Measurements from ENCODE around the gene HBQ1. TPM values are rescaled to one million over a fixed set of nuclear protein-coding genes. Genes with fewer than 3 reads are reported as not detected.
A peak's percentile ranks its signal among the peaks of the same experiment; 100 is the strongest.
"Not testable (repeated sequence)": the region's sequence is repeated elsewhere in the genome, so short reads cannot be mapped to it uniquely, and the experiment has no call there.

The HBQ1 gene
- total RNA-seq, 1 donor from 2014 or later: 1.1 TPM

GRCh38 chr16:203246-203645 lies 23.0 kb downstream of the HBQ1 start:
- Mint-ChIP-seq H3K9me3 (no peaks in the 10 kb centered on the region), H3K27ac (no peak overlapping the region), H3K4me3 (no peak overlapping the region), H3K36me3 (peaks cover 27% of the 10 kb centered on the region), H3K4me1 (ENCODE audit: unreplicated experiment) (no peaks in the 10 kb centered on the region), H3K27me3 (no peaks in the 10 kb centered on the region)
- TF ChIP-seq, protein P1, sequence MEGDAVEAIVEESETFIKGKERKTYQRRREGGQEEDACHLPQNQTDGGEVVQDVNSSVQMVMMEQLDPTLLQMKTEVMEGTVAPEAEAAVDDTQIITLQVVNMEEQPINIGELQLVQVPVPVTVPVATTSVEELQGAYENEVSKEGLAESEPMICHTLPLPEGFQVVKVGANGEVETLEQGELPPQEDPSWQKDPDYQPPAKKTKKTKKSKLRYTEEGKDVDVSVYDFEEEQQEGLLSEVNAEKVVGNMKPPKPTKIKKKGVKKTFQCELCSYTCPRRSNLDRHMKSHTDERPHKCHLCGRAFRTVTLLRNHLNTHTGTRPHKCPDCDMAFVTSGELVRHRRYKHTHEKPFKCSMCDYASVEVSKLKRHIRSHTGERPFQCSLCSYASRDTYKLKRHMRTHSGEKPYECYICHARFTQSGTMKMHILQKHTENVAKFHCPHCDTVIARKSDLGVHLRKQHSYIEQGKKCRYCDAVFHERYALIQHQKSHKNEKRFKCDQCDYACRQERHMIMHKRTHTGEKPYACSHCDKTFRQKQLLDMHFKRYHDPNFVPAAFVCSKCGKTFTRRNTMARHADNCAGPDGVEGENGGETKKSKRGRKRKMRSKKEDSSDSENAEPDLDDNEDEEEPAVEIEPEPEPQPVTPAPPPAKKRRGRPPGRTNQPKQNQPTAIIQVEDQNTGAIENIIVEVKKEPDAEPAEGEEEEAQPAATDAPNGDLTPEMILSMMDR (conservative IDR thresholded peaks at IDR 0.05): no peak
- no peak for DNase-seq (ENCODE audit: extremely low spot score, unreplicated experiment)

DNA sequence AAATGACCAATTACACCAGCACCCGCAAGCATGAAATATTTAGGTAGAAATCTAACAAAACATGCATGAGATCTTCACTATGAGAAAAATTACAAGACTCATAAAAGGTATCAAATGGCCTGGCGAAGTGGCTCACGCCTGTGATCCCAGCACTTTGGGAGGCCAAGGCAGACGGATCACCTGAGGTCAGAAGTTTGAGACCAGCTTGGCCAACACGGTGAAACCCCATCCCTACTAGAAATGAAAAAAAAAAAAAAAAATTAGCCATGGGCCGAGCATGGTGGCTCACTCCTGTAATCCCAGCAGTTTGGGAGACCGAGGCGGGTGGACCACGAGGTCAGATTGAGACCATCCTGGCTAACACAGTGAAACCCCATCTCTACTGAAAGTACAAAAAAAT lies 23.8 kb downstream of the HBQ1 start:
- H3K27me3 Mint-ChIP-seq; H3K9me3 Mint-ChIP-seq; H3K27ac Mint-ChIP-seq; H3K4me3 Mint-ChIP-seq; H3K4me1 Mint-ChIP-seq (ENCODE audit: unreplicated experiment); DNase-seq (ENCODE audit: extremely low spot score, unreplicated experiment): not testable (repeated sequence)
- H3K36me3 Mint-ChIP-seq: peaks cover 29% of the 10 kb centered on the region

DNA sequence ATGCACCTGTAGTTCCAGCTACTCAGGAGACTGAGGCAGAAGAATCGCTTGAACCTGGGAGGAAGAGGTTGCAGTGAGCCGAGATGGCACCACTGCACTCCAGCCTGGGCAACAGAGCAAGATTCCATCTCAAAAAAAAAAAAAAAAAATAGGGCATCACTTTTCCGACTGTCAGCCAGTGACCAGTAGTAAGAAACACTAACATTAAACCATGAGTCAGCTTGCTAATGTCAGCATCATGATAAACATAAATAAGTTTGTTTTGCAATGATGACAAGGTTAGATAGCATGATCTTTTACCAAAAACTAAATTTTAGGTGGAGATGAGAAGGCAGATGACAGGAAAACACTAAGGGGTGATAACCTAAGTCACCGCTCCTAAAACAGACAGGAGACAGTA lies 29.1 kb downstream of the HBQ1 start:
- not testable (repeated sequence) for H3K27ac Mint-ChIP-seq; H3K27me3 Mint-ChIP-seq; H3K4me3 Mint-ChIP-seq; H3K4me1 Mint-ChIP-seq (ENCODE audit: unreplicated experiment); H3K9me3 Mint-ChIP-seq; DNase-seq (ENCODE audit: extremely low spot score, unreplicated experiment)
- peaks cover 21% of the 10 kb centered on the region for H3K36me3 Mint-ChIP-seq

DNA sequence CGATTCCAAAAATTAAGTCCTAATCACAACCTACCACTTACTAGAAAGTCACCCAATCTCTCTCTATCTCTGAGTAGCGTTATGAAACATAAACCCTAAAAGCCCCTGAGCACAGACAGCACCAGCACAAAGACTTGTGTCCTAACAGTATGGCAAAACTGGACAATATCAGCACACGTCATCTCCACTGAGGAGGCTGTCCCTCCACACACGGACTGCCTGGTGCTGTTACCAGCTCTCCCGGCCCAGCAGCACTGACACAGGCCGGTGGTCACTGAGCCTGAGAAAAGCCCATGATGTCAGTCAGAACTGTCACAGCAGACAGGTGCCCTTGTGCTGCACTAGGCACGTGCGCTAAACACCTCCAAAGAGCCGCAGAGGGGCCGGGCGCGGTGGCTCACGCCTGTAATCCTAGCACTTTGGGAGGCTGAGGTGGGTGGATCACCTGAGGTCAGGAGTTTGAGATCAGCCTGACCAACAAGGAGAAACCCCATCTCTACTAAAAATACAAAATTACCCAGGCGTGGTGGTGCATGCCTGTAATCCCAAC lies 31.4 kb downstream of the HBQ1 start:
- not testable (repeated sequence) for H3K9me3 Mint-ChIP-seq; H3K4me1 Mint-ChIP-seq (ENCODE audit: unreplicated experiment); H3K27me3 Mint-ChIP-seq; H3K4me3 Mint-ChIP-seq; H3K27ac Mint-ChIP-seq; DNase-seq (ENCODE audit: extremely low spot score, unreplicated experiment)
- H3K36me3 Mint-ChIP-seq: peaks cover 22% of the 10 kb centered on the region

GRCh38 chr16:212999-213398 lies 32.7 kb downstream of the HBQ1 start:
- Mint-ChIP-seq H3K4me1 (ENCODE audit: unreplicated experiment) (no peaks in the 10 kb centered on the region), H3K27me3 (no peaks in the 10 kb centered on the region), H3K27ac (no peak overlapping the region), H3K9me3 (no peaks in the 10 kb centered on the region), H3K4me3 (no peak overlapping the region), H3K36me3 (peaks cover 20% of the 10 kb centered on the region)
- TF ChIP-seq, protein P1 (conservative IDR thresholded peaks at IDR 0.05): no peak
- no peak for DNase-seq (ENCODE audit: extremely low spot score, unreplicated experiment)

GRCh38 chr16:220021-220420 lies 39.8 kb downstream of the HBQ1 start:
- TF ChIP-seq, protein P1 (conservative IDR thresholded peaks at IDR 0.05): no peak
- H3K27me3 Mint-ChIP-seq: no peaks in the 10 kb centered on the region
- H3K4me1 Mint-ChIP-seq (ENCODE audit: unreplicated experiment): no peaks in the 10 kb centered on the region
- H3K27ac Mint-ChIP-seq: no peak overlapping the region
- no peaks in the 10 kb centered on the region for H3K9me3 Mint-ChIP-seq
- DNase-seq (ENCODE audit: extremely low spot score, unreplicated experiment): no peak
- H3K36me3 Mint-ChIP-seq: peaks cover 21% of the 10 kb centered on the region
- H3K4me3 Mint-ChIP-seq: no peak overlapping the region

DNA sequence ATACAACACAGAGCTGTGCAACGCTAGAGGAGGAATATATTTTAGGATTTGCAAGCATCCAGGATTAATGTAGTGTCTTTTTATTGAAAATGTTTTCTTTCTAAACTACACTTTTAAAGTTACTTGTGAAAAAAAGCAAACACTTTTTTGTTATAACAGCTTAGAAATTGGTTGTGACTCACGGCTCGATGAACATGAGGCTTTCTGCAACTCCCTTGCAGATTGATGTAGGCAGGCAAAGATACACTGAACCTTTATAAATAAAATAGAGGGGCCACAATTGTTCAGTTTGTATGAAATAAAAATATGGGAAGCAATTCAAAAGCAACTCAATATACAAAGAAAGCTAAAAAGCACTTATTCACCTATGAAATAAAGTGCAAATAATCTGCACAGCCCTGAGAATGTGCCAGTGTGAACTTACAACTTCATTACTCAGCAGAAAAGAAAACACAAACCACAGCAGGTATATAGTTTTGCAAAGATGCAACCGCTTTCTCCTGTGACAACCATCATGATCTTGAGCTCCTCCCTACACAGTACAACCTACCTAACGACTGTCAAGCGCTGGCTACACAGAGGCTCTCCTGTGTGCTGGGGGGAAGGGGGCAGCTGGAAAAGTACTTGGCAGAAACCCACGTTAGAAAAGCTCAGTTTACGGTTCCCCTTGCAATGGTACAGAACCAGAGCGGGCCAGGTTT lies 48.0 kb downstream of the HBQ1 start:
- TF ChIP-seq, protein P1 (conservative IDR thresholded peaks at IDR 0.05): no peak
- peaks cover 19% of the 10 kb centered on the region for H3K36me3 Mint-ChIP-seq
- H3K4me3 Mint-ChIP-seq: peak overlapping the region; percentile 97
- peaks cover 16% of the 10 kb centered on the region for H3K4me1 Mint-ChIP-seq (ENCODE audit: unreplicated experiment)
- H3K9me3 Mint-ChIP-seq: no peaks in the 10 kb centered on the region
- H3K27ac Mint-ChIP-seq: peak overlapping the region; percentile 90
- DNase-seq (ENCODE audit: extremely low spot score, unreplicated experiment): no peak
- H3K27me3 Mint-ChIP-seq: no peaks in the 10 kb centered on the region
